Mesothelial cell of epicardium (in vitro differentiated cells): Measurements from ENCODE around the gene BRPF3. TPM values are rescaled to one million over a fixed set of nuclear protein-coding genes. Genes with fewer than 3 reads are reported as not detected.
"Not testable (repeated sequence)": the region's sequence is repeated elsewhere in the genome, so short reads cannot be mapped to it uniquely, and the experiment has no call there.

Source experiments
- DNase-seq, 2 experiments: peaks; one replicate each; pipeline ENCODE4 v3.0.0; 2021; ENCODE audit warnings: low spot score in 2 of 2; ENCODE audit not compliant: unreplicated experiment in 2 of 2
- H3K27ac Mint-ChIP-seq: 2 replicates; pipeline ENCODE4 v1.8.0; 2021; ENCODE audit warnings: mixed read lengths
- H3K27me3 Mint-ChIP-seq: 2 replicates; pipeline ENCODE4 v1.8.0; 2021; ENCODE audit warnings: low read depth, mixed read lengths
- H3K36me3 Mint-ChIP-seq: 2 replicates; pipeline ENCODE4 v1.8.0; 2021; ENCODE audit warnings: mixed read lengths
- H3K4me1 Mint-ChIP-seq: 2 replicates; pipeline ENCODE4 v1.8.0; 2021; ENCODE audit warnings: mixed read lengths
- H3K4me3 Mint-ChIP-seq: 2 replicates; pipeline ENCODE4 v1.8.0; 2021; ENCODE audit warnings: mild to moderate bottlenecking, moderate library complexity, mixed read lengths
- H3K9me3 Mint-ChIP-seq: 2 replicates; pipeline ENCODE4 v1.8.0; 2021; ENCODE audit warnings: mixed read lengths
- total RNA-seq: library from RNA; stranded (reverse); gene quantifications from 3 replicates; pipeline ENCODE4 v1.2.1, GENCODE V29; 2021
- TF ChIP-seq, protein P1 (sequence below): fragments of 200-600 bp; sonication (generic); IDR thresholded peaks from one replicate; pipeline ENCODE4 v1.5.0; 2021; ENCODE audit warnings: antibody characterized with exemption; ENCODE audit not compliant: unreplicated experiment

Gene BRPF3
- total RNA-seq, 1 donor from 2014 or later: 54.1 TPM

DNA sequence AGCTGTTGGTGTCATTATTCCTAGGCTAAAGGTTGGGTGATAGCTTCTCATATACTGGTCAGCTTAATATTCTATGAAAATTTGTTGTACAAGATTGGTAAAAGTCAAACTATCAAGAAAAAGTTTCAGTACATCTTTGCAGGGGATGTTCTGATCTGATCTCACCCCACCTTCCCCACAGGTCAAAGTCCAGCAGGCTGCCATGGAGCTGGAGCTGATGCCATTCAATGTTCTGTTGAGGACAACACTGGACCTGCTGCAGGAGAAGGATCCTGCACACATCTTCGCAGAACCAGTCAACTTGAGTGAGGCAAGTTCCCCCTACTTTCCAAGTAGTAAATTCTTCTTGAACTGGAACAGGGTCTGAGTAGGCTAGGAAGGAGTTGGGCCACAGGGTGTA, 13.1 kb downstream of the BRPF3 start:
- no peak overlapping the region for H3K4me3 Mint-ChIP-seq
- DNase-seq: no peak
- no peaks in the 10 kb centered on the region for H3K9me3 Mint-ChIP-seq
- H3K4me1 Mint-ChIP-seq: no peaks in the 10 kb centered on the region
- no peaks in the 10 kb centered on the region for H3K27me3 Mint-ChIP-seq
- H3K27ac Mint-ChIP-seq: no peak overlapping the region
- TF ChIP-seq, protein P1, sequence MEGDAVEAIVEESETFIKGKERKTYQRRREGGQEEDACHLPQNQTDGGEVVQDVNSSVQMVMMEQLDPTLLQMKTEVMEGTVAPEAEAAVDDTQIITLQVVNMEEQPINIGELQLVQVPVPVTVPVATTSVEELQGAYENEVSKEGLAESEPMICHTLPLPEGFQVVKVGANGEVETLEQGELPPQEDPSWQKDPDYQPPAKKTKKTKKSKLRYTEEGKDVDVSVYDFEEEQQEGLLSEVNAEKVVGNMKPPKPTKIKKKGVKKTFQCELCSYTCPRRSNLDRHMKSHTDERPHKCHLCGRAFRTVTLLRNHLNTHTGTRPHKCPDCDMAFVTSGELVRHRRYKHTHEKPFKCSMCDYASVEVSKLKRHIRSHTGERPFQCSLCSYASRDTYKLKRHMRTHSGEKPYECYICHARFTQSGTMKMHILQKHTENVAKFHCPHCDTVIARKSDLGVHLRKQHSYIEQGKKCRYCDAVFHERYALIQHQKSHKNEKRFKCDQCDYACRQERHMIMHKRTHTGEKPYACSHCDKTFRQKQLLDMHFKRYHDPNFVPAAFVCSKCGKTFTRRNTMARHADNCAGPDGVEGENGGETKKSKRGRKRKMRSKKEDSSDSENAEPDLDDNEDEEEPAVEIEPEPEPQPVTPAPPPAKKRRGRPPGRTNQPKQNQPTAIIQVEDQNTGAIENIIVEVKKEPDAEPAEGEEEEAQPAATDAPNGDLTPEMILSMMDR: no peak
- H3K36me3 Mint-ChIP-seq: peaks cover 64% of the 10 kb centered on the region

- peaks cover 66% of the 10 kb centered on the region for H3K36me3 Mint-ChIP-seq
- no peaks in the 10 kb centered on the region for H3K27me3 Mint-ChIP-seq
- H3K9me3 Mint-ChIP-seq: no peaks in the 10 kb centered on the region
- no peak overlapping the region for H3K27ac Mint-ChIP-seq
- H3K4me3 Mint-ChIP-seq: no peak overlapping the region
- no peaks in the 10 kb centered on the region for H3K4me1 Mint-ChIP-seq
- no peak for DNase-seq
- TF ChIP-seq, protein P1: no peak
Measured at GRCh38 chr6:36210182-36210581, 13.6 kb downstream of the BRPF3 start.

GRCh38 chr6:36210886-36211595, 14.5 kb downstream of the BRPF3 start:
- TF ChIP-seq, protein P1: no peak
- Mint-ChIP-seq H3K4me3 (no peak overlapping the region), H3K9me3 (no peaks in the 10 kb centered on the region), H3K4me1 (no peaks in the 10 kb centered on the region), H3K27ac (no peak overlapping the region), H3K27me3 (no peaks in the 10 kb centered on the region), H3K36me3 (peaks cover 65% of the 10 kb centered on the region)
- no peak for DNase-seq

DNA sequence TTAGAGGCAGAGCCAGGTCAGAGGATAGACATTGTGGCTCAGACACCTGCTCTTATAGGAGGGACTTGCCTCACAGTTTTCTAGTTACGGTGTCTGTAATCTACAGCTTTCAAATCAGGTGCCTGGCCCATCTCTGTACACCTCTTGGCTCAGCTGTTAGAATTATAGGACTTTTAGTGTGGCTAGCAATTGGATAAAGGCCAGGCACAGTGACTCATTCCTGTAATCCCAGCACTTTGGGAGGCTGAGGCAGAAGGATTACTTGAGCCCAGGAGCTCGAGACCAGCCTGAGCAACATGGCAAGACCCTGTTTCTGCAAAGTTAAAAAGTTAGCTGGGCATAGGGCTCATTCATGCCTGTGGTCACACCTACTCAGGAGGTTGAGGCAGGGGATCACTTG, 20.0 kb downstream of the BRPF3 start:
- Mint-ChIP-seq H3K27ac (no peak overlapping the region), H3K36me3 (peaks cover 37% of the 10 kb centered on the region), H3K27me3 (no peaks in the 10 kb centered on the region), H3K9me3 (no peaks in the 10 kb centered on the region), H3K4me1 (no peaks in the 10 kb centered on the region), H3K4me3 (no peak overlapping the region)
- no peak for DNase-seq
- TF ChIP-seq, protein P1: no peak

- Mint-ChIP-seq H3K27me3 (no peaks in the 10 kb centered on the region), H3K36me3 (peaks cover 33% of the 10 kb centered on the region), H3K4me1 (no peaks in the 10 kb centered on the region), H3K4me3 (no peak overlapping the region), H3K27ac (no peak overlapping the region), H3K9me3 (no peaks in the 10 kb centered on the region)
- TF ChIP-seq, protein P1: no peak
- DNase-seq: no peak
Measured at GRCh38 chr6:36217188-36217587, 20.6 kb downstream of the BRPF3 start.

GRCh38 chr6:36217946-36218345, 21.4 kb downstream of the BRPF3 start:
- Mint-ChIP-seq H3K27ac (no peak overlapping the region), H3K4me3 (no peak overlapping the region), H3K36me3 (peaks cover 37% of the 10 kb centered on the region), H3K27me3 (no peaks in the 10 kb centered on the region), H3K4me1 (no peaks in the 10 kb centered on the region), H3K9me3 (no peaks in the 10 kb centered on the region)
- TF ChIP-seq, protein P1: no peak
- DNase-seq: no peak

DNA sequence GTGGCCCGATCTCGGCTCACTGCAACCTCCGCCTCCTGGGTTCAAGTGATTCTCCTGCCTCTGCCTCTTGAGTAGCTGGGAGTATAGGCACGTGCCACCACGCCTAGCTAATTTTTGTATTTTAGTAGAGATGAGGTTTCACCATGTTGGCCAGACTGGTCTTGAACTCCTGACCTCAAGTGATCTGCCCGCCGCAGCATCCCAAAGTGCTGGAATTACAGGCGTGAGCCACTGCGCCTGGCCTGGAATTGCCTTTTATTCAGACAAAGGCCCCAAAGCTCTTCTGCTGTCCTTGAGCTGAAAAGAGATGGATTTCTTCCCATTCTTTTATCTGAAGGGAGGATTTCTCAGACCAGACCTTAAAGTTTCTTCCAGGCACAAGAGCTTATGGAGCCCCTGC, 22.0 kb downstream of the BRPF3 start:
- H3K4me3 Mint-ChIP-seq, H3K27ac Mint-ChIP-seq, H3K9me3 Mint-ChIP-seq, H3K27me3 Mint-ChIP-seq, DNase-seq, H3K4me1 Mint-ChIP-seq: not testable (repeated sequence)
- H3K36me3 Mint-ChIP-seq: peaks cover 39% of the 10 kb centered on the region
